Keratinocyte (primary cell): ENCODE measurements around the gene GAS2. TPM values are rescaled to one million over a fixed set of nuclear protein-coding genes. Genes with fewer than 3 reads are reported as not detected.

Experiments
- DNase-seq: peaks from one replicate; pipeline ENCODE4 v3.0.0-alpha.2; 2011; ENCODE audit warnings: low read depth, missing footprints, low spot score
- FAIRE-seq: peaks from 2 replicates; lab custom pipeline; 2011; peaks lifted over from hg19 to GRCh38; lab: Jason Lieb, UNC
- H2AFZ ChIP-seq: 2 replicates; pipeline ENCODE4 v1.6.0; 2012; ENCODE audit warnings: low read length, control low read depth, inconsistent platforms; ENCODE audit not compliant: control insufficient read depth
- H3K27ac ChIP-seq: 2 replicates; pipeline ENCODE4 v1.5.1; 2011; ENCODE audit warnings: low read length; ENCODE audit not compliant: control insufficient read depth, insufficient read depth
- H3K27me3 ChIP-seq: 3 replicates; pipeline ENCODE4 v1.6.0; 2011; ENCODE audit warnings: low read length; ENCODE audit not compliant: control insufficient read depth, insufficient read depth; ENCODE audit errors: extremely low read depth
- H3K36me3 ChIP-seq, 2 experiments: 2 replicates in 1 of 2; 3 replicates in 1 of 2; pipeline ENCODE4 v1.5.1; 2011; ENCODE audit warnings: low read length in 2 of 2, mild to moderate bottlenecking in 1 of 2; ENCODE audit not compliant: control insufficient read depth in 2 of 2, insufficient read depth in 2 of 2; ENCODE audit errors: extremely low read depth in 1 of 2
- H3K4me1 ChIP-seq: 3 replicates; pipeline ENCODE4 v1.5.1; 2011; ENCODE audit warnings: low read length; ENCODE audit not compliant: control insufficient read depth, insufficient read depth; ENCODE audit errors: extremely low read depth
- H3K4me2 ChIP-seq: 3 replicates; pipeline ENCODE4 v1.6.0; 2011; ENCODE audit warnings: low read depth, low read length; ENCODE audit not compliant: control insufficient read depth, insufficient read depth; ENCODE audit errors: extremely low read depth
- H3K4me3 ChIP-seq, 3 experiments: fragments of 200-600 bp in 1 of 3; sonication (generic) in 1 of 3; 2 replicates in 2 of 3; 3 replicates in 1 of 3; pipeline ENCODE4 v1.5.1; 2011 to 2016; ENCODE audit warnings: low read length in 3 of 3, mild to moderate bottlenecking in 3 of 3, control low read depth in 2 of 3, inconsistent platforms in 1 of 3, low read depth in 1 of 3, mixed read lengths in 1 of 3, mixed run types in 1 of 3, moderate library complexity in 1 of 3; ENCODE audit not compliant: control insufficient read depth in 2 of 3, insufficient read depth in 2 of 3; ENCODE audit errors: extremely low read depth in 1 of 3
- H3K79me2 ChIP-seq: 2 replicates; pipeline ENCODE4 v1.6.0; 2012; ENCODE audit warnings: low read length; ENCODE audit not compliant: control insufficient read depth, insufficient read depth
- H3K9ac ChIP-seq: 3 replicates; pipeline ENCODE4 v1.6.0; 2011; ENCODE audit warnings: low read length; ENCODE audit not compliant: control insufficient read depth, insufficient read depth; ENCODE audit errors: extremely low read depth
- H3K9me1 ChIP-seq: 3 replicates; pipeline ENCODE4 v1.6.0; 2011; ENCODE audit warnings: low read length; ENCODE audit not compliant: control insufficient read depth, insufficient read depth; ENCODE audit errors: extremely low read depth
- H3K9me3 ChIP-seq: 2 replicates; pipeline ENCODE4 v1.5.1; 2012; ENCODE audit warnings: low read depth, low read length; ENCODE audit not compliant: control insufficient read depth
- H4K20me1 ChIP-seq: 3 replicates; pipeline ENCODE4 v1.6.0; 2011; ENCODE audit warnings: low read length; ENCODE audit not compliant: control insufficient read depth, insufficient read depth; ENCODE audit errors: extremely low read depth
- EZH2 ChIP-seq: IDR thresholded peaks from one replicate; pipeline ENCODE4 v1.6.1; 2012; ENCODE audit warnings: inconsistent platforms, mild to moderate bottlenecking, low read length, moderate library complexity
- dilution Hi-C: fragments of 300-500 bp; cut with MboI; formaldehyde crosslinking; loops from one replicate; pipeline ENCODE4 v1.7.0; 2020; ENCODE audit warnings: low sequenced_read_pairs; ENCODE audit not compliant: extremely low pct_ligation_motif_present
- polyA plus RNA-seq, 5 experiments: library from polyadenylated mRNA; depleted of rRNA in 3 of 5; stranded (reverse) in 3 of 5; stranded (forward) in 1 of 5; unstranded in 1 of 5; fragments of >200 nt; gene quantifications; 1 replicate in 1 of 5; 2 replicates in 3 of 5; 3 replicates in 1 of 5; pipeline versions ENCODE4 v1.2.1 to v1.2.3, GENCODE V29; 2011 to 2012; ENCODE audit warnings: missing spikeins in 2 of 5, low read depth in 1 of 5, low replicate concordance in 1 of 5
- TF ChIP-seq, protein P1 (sequence below), 3 experiments: IDR thresholded peaks in 1 of 3; conservative IDR thresholded peaks in 1 of 3; optimal IDR thresholded peaks in 1 of 3; 2 replicates in 2 of 3; 3 replicates in 1 of 3; pipeline versions ENCODE3 to v1.5.1; 2011; ENCODE audit warnings: low read length in 3 of 3, mild to moderate bottlenecking in 3 of 3, moderate library complexity in 2 of 3, control low read depth in 1 of 3, inconsistent platforms in 1 of 3; ENCODE audit not compliant: insufficient read depth in 2 of 3; ENCODE audit errors: extremely low read depth in 1 of 3

Gene GAS2
- polyA plus RNA-seq, 1 donor (not counting 4 experiments of a cell fraction or from before 2014, with no cell fraction given): 0.62 TPM

DNA sequence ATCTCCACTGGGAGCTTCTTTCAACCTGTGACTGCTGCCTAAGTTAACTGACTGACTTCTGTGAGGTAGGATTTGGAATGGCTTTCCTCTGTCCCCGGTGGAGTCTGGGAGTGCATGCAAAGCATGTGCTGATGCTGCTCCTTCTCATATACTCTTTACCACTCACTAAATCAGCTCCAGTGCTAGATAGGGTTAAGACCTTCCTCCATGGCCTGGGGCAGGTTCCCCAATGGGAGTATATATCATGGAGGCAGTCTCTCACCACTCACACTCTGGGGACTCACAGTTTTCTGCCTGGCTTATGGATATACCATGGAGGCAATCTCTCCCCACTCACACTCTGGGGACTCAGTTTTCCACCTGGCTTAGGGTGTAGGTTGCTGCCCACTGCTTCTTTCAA is 30.7 kb upstream of the GAS2 start:
- Histone ChIP-seq H3K27ac (no peak overlapping the region), H3K4me2 (no peak overlapping the region), H3K4me1 (no peaks in the 10 kb centered on the region), H3K9me3 (no peaks in the 10 kb centered on the region), H3K9ac (no peak overlapping the region), H3K9me1 (no peaks in the 10 kb centered on the region), H4K20me1 (no peaks in the 10 kb centered on the region), H3K4me3 (no peak overlapping the region), H2AFZ (no peak overlapping the region), H3K36me3 (no peaks in the 10 kb centered on the region), H3K79me2 (no peaks in the 10 kb centered on the region), H3K27me3 (no peaks in the 10 kb centered on the region)
- DNase-seq (no peak), FAIRE-seq (no peak)
- TF ChIP-seq, protein P1, sequence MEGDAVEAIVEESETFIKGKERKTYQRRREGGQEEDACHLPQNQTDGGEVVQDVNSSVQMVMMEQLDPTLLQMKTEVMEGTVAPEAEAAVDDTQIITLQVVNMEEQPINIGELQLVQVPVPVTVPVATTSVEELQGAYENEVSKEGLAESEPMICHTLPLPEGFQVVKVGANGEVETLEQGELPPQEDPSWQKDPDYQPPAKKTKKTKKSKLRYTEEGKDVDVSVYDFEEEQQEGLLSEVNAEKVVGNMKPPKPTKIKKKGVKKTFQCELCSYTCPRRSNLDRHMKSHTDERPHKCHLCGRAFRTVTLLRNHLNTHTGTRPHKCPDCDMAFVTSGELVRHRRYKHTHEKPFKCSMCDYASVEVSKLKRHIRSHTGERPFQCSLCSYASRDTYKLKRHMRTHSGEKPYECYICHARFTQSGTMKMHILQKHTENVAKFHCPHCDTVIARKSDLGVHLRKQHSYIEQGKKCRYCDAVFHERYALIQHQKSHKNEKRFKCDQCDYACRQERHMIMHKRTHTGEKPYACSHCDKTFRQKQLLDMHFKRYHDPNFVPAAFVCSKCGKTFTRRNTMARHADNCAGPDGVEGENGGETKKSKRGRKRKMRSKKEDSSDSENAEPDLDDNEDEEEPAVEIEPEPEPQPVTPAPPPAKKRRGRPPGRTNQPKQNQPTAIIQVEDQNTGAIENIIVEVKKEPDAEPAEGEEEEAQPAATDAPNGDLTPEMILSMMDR (optimal IDR thresholded peaks at IDR 0.05 in 1 of 3, IDR thresholded peaks at IDR 0.05 in 1 of 3, conservative IDR thresholded peaks at IDR 0.05 in 1 of 3; ENCODE audit: extremely low read depth in 1 of 3, insufficient read depth in 2 of 3, low read length in 3 of 3): no peak
- no peak for TF ChIP-seq EZH2
- dilution Hi-C loops: no loop called here

DNA sequence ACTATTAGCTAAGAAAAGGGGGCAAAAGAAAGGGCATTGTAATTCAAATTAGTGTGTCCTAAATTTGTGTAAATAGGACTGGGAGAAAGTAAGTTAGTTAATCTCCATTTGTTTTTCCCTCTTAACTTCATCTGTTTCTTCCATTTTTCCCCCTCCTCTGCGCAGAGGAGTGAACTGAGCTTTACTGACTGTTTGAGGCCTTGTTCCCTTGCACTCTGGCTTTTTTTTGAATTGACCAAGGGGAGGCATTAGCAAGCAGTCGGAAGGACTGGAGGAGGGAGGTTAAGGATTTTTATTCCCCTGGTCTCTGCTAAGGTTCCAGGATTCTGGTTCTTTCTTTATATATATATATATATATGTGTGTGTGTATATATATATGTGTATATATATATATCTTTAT is 25.5 kb upstream of the GAS2 start:
- dilution Hi-C loops: no loop called here
- Histone ChIP-seq H3K79me2 (no peaks in the 10 kb centered on the region), H3K9me3 (no peaks in the 10 kb centered on the region), H3K27me3 (no peaks in the 10 kb centered on the region), H3K9me1 (no peaks in the 10 kb centered on the region), H3K4me2 (no peak overlapping the region), H3K4me3 (no peak overlapping the region), H3K9ac (no peak overlapping the region), H4K20me1 (no peaks in the 10 kb centered on the region), H2AFZ (no peak overlapping the region), H3K4me1 (no peaks in the 10 kb centered on the region), H3K27ac (no peak overlapping the region), H3K36me3 (no peaks in the 10 kb centered on the region)
- TF ChIP-seq EZH2: no peak
- TF ChIP-seq, protein P1 (optimal IDR thresholded peaks at IDR 0.05 in 1 of 3, IDR thresholded peaks at IDR 0.05 in 1 of 3, conservative IDR thresholded peaks at IDR 0.05 in 1 of 3; ENCODE audit: extremely low read depth in 1 of 3, insufficient read depth in 2 of 3, low read length in 3 of 3): no peak
- DNase-seq (no peak), FAIRE-seq (no peak)
